GM12872 (cell line): ENCODE data around the gene GPR146.

Source experiments
- CTCF ChIP-seq: IDR thresholded peaks from 3 replicates; pipeline ENCODE4 v1.5.1; 2011; ENCODE audit warnings: low read depth, mild to moderate bottlenecking, low read length, moderate library complexity; ENCODE audit not compliant: insufficient read depth

Gene GPR146

GRCh38 chr7:1021366-1021765 is 23.0 kb upstream of the GPR146 start:
- TF ChIP-seq CTCF = no peak

GRCh38 chr7:1021931-1022330 is 22.4 kb upstream of the GPR146 start:
- TF ChIP-seq CTCF = no peak

- no peak for TF ChIP-seq CTCF
These were observed 22.0 kb upstream of the GPR146 start for GRCh38 chr7:1022356-1022755.

- TF ChIP-seq CTCF = no peak
These were observed 21.4 kb upstream of the GPR146 start for GRCh38 chr7:1022801-1023465.

GRCh38 chr7:1024331-1024841 is 20.0 kb upstream of the GPR146 start:
- no peak for TF ChIP-seq CTCF

- 0 out of 3 replicates have a peak, but pooled peaks have one; percentile 0 for TF ChIP-seq CTCF
These were observed 19.2 kb upstream of the GPR146 start for GRCh38 chr7:1024876-1025742.

GRCh38 chr7:1025743-1026581 is 18.4 kb upstream of the GPR146 start:
- no peak for TF ChIP-seq CTCF
